Stromal cell of bone marrow (primary cell): ENCODE results near the gene KIAA1755.
"Not testable (repeated sequence)": the region's sequence is repeated elsewhere in the genome, so short reads cannot be mapped to it uniquely, and the experiment has no call there.

Experiments used
- DNase-seq: peaks from one replicate; pipeline ENCODE4 v3.0.0-alpha.2; 2012; ENCODE audit warnings: low read depth

KIAA1755 gene

DNA sequence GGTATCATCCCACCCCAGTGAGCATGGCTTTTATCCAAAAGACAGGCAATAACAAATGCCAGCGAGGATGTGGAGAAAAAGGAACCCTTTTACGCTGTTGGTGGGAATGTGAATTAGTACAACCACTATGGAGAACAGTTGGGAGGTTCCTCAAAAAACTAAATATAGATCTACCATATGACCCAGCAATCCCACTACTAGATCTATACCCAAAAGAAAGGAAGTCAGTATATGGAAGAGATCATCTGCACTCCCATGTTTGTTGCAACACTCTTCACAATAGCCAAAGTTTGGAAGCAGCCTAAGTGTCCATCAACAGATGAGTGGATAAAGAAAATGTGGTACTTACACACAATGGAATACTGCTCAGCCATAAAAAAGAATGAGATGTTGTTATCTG, 5.9 kb upstream of the KIAA1755 start:
- no peak for DNase-seq

DNA sequence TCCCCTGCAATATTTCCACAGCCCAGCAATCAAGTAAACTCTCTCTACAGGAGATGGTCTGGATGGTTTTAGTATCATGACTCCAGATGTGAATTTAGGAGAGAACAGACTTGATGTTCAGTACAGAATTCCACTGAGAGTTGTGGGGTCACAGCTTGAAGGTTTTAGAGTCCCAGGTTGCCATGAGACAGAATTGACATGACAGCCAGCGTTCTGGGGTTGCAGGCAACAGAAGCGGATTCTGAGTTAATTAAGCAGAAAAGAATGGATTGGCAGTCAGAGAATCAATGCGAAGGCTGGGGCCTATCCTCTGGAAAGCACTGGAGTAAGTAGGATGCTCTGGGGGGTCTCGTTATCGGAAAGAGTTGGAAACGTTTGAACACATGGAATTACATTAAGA, 2.4 kb upstream of the KIAA1755 start:
- no peak for DNase-seq

DNA sequence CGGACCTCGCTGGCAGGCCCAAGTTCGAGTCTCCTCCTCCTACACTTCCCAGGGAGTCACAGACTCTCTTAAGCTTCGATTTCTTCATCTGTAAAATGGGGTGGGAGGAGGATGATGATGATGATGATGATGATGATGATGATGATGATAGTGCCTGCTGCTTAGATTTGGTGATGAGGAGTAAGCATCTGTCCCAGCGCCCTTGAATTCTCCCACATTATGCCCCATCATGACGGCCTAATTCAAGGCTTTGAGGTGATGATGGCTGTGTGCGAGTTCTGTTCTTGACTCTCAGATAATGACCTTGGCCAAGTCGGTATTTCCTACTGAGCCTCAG, 487 bp upstream of the KIAA1755 start:
- DNase-seq: no peak

DNA sequence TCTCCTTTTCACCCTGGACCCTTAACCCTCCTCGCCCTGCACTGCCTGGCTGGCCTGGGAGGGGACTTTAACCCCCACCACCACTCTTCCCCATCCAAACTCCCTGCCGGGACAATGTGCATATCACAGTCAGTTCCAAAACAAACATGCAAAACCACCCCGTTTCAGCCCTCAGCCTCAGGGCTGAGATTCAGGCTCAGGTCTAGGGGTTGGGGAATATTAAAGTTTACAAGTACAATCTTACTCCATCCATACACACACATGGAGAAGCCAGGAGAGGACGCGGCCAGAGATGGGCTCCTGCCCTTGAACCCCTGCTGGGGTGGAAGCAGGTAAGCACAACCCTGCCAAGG, 534 bp downstream of the KIAA1755 start:
- DNase-seq: no peak

DNA sequence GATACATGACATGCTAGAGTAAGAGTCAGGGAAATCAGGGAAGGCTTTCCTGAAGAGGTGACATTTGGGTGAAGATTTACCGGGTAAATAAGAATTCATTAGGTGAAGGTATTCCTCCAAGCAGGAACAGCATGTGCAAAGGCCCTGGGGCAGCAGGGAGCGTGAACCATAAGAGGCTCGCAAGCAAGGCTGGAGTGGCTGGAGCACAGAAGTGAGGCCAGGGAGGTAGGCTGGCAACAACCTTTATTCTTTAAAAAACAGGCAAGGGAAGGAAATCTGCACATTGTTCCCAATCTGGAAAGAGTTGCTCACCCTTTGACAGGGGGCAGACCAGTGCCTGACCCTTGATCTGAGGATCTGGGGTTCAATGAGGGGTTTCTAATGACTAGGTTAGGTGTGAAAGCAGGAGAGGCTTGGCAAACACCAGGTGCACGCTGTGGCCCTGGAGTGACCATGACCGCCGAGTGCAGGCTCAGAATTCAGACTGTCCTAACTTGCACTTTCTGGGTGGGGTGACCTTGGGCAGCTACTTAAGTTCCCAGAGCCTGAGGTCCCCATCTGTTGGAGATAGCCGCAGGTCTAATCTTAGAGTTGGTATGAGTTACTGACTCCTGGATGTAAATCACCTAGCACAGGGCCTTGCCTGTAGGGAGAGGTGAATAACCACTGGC, 1.9 kb downstream of the KIAA1755 start:
- DNase-seq: no peak

DNA sequence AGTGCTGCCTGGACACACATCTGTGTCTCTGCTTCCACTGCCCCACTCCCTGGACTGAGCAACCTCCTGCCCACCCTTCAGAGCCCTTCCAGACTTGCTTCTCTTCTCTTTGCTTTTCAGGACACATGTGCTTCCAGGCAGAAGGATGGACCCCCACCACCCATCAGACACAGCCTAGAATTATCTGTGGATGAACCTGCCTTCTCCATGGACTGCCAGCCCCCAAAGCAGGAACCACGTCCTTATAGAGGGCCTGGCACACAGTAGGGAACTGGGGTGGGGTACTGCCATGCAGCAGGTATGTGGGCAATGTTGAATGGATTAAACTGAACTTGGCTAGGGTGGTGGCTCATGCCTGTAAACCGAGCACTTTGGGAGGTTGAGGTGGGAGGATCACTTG, 3.6 kb downstream of the KIAA1755 start:
- DNase-seq: no peak

DNA sequence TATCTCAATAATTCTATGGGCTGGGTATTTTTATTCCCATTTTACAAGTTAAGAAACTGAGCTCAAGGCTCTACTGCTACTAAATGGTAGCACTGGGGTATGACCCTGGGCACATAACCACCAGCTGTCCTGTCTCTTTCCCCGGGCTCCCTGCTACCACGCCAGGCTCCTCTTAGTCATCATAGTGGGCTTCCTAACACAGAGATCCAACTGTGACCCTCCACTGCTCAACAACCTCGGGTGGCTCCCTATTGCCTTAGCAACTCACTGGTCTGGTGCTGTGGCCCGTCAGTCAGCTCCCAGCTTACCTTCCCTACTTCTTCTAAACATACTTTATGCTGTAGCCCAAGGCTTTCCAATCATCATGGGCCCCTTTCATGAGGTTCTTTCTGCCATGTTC, 4.5 kb downstream of the KIAA1755 start:
- DNase-seq: no peak

DNA sequence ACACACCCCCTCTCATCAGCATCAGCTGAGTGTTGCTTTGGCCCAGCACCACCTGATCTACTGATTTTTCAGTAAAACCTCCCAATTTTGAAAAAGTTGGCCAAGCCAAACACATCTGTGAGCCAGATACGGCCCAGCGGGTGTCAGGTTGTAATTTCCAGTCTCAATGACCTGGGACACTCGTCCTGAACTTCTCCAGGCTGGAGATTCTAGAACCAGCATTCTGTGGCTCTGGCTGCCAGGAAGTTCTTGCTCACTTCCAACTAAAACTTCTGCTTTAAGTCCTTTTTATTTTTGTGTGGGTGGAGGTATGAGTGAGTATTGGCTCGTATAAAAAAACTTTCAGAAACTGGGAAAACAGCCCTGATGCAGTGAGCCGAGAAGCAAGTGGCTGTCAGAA, 5.1 kb downstream of the KIAA1755 start:
- DNase-seq: peak; percentile 53

DNA sequence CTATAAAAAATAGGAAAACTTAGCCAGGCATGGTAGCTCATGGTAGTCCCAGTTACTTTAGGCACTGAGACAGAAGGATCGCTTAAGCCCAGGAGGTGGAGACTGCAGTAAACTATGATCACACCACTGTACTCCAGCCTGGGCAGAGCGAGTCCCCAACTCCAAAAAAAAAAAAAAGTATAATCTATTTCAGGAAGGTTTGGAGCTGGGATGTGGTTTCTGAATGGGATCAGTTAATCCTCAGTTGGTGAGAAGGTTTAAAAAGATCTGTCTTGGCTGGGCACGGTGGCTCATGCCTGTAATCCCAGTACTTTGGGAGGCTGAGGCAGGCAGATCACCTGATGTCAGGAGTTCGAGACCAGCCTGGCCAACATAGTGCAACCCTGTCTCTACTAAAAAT, 5.9 kb downstream of the KIAA1755 start:
- not testable (repeated sequence) for DNase-seq

- no peak for DNase-seq
Measured at GRCh38 chr20:38253571-38253970, 7.0 kb downstream of the KIAA1755 start.

GRCh38 chr20:38252292-38253288, 7.9 kb downstream of the KIAA1755 start:
- no peak for DNase-seq

GRCh38 chr20:38251441-38251840, 9.1 kb downstream of the KIAA1755 start:
- DNase-seq: not testable (repeated sequence)

DNA sequence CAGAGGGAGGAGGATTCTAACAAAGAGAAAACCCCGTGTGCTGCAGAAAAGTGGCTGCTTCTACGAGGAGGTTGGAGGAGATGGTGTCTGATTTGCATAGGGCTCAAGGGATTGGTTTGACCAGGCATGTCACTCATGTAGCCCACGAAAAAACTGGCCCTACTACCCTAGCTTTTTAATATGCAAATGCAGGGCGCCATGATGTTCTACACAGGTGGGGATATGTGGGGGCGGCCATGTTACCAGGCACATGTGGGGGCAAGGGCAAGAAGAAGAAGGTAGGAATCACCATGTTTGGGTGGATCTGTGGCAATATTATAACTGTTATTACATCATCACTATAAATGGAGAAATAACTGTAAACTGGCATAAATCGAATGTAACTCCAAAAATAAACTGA, 9.9 kb downstream of the KIAA1755 start:
- no peak for DNase-seq

GRCh38 chr20:38249536-38250310, 10.8 kb downstream of the KIAA1755 start:
- no peak for DNase-seq

GRCh38 chr20:38248133-38248532, 12.4 kb downstream of the KIAA1755 start:
- no peak for DNase-seq

DNA sequence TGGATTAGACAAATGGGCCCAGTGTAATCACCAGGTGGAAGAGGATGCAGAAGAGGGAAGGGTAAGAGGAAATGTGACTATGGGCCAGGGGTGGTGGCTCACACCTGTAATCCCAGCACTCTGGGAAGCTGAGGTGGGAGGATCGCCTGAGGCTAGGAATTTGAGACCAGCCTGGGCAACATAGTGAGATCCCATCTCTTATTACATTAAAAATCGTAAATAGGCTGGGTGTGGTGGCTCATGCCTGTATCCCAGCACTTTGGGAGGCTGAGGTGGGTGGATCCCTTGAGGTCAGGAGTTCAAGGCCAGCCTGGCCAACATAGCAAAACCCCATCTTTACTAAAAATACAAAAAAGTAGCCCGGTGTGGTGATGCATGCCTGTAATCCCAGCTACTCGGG, 12.8 kb downstream of the KIAA1755 start:
- not testable (repeated sequence) for DNase-seq

GRCh38 chr20:38247166-38247509, 13.4 kb downstream of the KIAA1755 start:
- no peak for DNase-seq

DNA sequence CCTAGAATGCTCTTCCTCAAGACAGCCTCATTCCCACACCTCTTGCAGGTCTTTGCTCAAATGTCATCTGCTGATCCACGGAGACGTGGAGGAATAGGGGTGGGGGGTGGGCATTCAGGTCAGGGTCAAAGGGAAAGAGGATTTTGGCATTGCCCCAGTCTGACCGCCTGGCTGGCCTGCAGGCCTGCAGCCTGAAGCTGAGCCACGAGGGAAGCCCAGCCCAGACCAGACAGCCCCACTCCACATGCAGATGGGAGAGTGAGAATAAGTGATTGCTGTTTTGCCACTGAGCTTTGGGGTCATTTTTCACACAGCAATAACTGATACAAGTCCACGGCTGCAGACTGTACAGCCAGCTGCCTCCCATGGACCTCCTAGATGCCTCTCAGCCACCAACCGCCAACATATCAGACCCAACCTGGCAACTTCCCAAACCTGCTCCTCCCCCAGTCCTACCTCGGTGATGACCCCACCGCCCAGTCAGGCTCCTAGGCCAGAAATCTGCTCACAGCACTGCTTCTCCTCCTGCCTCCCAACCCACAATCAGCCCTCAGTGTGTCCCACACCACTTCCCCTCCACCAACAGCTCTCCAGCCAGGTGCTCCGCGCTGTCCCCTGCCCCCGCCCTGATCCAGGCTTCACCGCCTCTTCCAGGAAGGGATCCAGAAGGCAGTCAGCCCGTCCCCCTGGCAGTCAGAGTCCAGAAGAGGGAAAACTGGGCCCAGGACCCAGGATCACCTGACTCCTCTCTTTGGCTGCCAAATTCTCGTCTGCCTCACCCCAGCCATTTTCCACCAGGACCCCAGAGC, 14.0 kb downstream of the KIAA1755 start:
- DNase-seq: no peak

DNA sequence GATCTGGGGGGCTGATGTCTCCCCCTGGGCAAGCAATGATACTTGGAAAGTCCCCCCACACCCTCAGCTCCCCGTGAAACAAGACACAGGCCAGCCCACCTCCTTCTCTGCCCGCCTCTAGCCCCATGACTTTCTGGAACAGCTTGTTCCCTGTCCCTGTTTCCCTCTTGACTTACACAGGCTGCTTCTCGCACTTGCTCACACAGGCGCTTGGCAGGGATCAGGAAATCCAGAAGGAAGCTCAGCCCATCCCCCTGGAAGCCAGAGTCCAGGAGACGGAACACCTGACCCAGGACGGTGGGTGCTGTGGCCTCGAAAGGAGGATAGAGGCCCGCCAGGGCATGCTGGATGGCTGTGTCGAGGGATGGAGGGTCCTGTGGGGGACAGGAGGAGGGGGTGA, 14.8 kb downstream of the KIAA1755 start:
- DNase-seq: no peak

DNA sequence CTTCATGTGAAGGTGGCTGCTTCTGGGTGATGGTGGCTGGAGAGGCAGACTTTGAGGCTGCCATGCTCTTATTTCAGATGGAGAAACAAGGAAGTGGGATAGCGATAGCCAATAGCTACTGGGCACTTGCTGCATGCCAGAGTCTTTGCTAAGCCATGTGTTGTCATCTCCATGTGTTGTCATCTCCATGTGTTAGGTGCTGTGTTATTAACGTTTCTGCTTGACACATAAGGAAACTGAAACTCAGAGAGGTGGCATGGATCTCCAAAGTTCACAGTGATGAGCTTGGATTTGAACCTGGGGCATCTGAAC, 16.9 kb downstream of the KIAA1755 start:
- no peak for DNase-seq

GRCh38 chr20:38242848-38243708, 17.5 kb downstream of the KIAA1755 start:
- DNase-seq: no peak
